Naive thymus-derived CD4-positive, alpha-beta T cell (primary cell): Measurements from ENCODE around the gene ICAM3. TPM values are rescaled to one million over a fixed set of nuclear protein-coding genes. Genes with fewer than 3 reads are reported as not detected.

Experiments
- ATAC-seq: fragments of 150-1000 bp; cut with Tn5 transposase; 2 replicates; pipeline ENCODE4 v1.10.0; 2021; ENCODE audit warnings: mild to moderate bottlenecking, moderate library complexity
- CTCF ChIA-PET: fragments of 350-600 bp; sonication (Branson Sonifier 250); formaldehyde crosslinking; loops from one replicate; lab custom pipeline; 2021; ENCODE audit warnings: antibody characterized with exemption; lab: Charles Lee
- POLR2A ChIA-PET: fragments of 350-600 bp; sonication (Branson Sonifier 250); formaldehyde crosslinking; loops from one replicate; lab custom pipeline; 2021; ENCODE audit warnings: antibody characterized with exemption, inconsistent platforms; lab: Charles Lee
- DNase-seq, 9 donors: peaks; one replicate each; pipeline versions ENCODE4 v3.0.0 to v3.0.0-alpha.2; 2020 to 2022; ENCODE audit warnings: mixed read lengths in 1 of 9
- H3K27ac ChIP-seq: one replicate; pipeline ENCODE4 v1.7.0; 2013; ENCODE audit warnings: mild to moderate bottlenecking, low read depth, low read length, moderate library complexity
- H3K27me3 ChIP-seq, 2 donors: one replicate each; pipeline ENCODE4 v1.7.0; 2013; ENCODE audit warnings: low read length in 2 of 2, mild to moderate bottlenecking in 2 of 2, moderate library complexity in 2 of 2; ENCODE audit not compliant: control insufficient read depth in 2 of 2, insufficient read depth in 2 of 2
- H3K36me3 ChIP-seq, 3 experiments: 1 replicate in 2 of 3; 2 replicates in 1 of 3; pipeline ENCODE4 v1.7.0; 2013; ENCODE audit warnings: low read length in 3 of 3, mild to moderate bottlenecking in 3 of 3, moderate library complexity in 1 of 3; ENCODE audit not compliant: insufficient read depth in 3 of 3, control insufficient read depth in 2 of 3
- H3K4me1 ChIP-seq, 2 donors: one replicate each; pipeline ENCODE4 v1.7.0; 2013; ENCODE audit warnings: low read length in 2 of 2, mild to moderate bottlenecking in 2 of 2, moderate library complexity in 1 of 2; ENCODE audit not compliant: control insufficient read depth in 2 of 2, insufficient read depth in 2 of 2
- H3K4me3 ChIP-seq: 2 replicates; pipeline ENCODE4 v1.7.0; 2013; ENCODE audit warnings: mild to moderate bottlenecking, low read length
- H3K9me3 ChIP-seq, 3 experiments: 1 replicate in 2 of 3; 2 replicates in 1 of 3; pipeline ENCODE4 v1.7.0; 2013; ENCODE audit warnings: low read length in 3 of 3; ENCODE audit not compliant: control insufficient read depth in 2 of 3
- H3K27ac Mint-ChIP-seq, 9 donors: one replicate each; pipeline ENCODE4 v1.8.0; 2020 to 2022; ENCODE audit warnings: mixed read lengths in 9 of 9, mild to moderate bottlenecking in 8 of 9, moderate library complexity in 5 of 9, inconsistent platforms in 2 of 9
- H3K27me3 Mint-ChIP-seq, 5 donors: one replicate each; pipeline ENCODE4 v1.8.0; 2021 to 2022; ENCODE audit warnings: mixed read lengths in 5 of 5, mild to moderate bottlenecking in 1 of 5
- H3K36me3 Mint-ChIP-seq, 5 donors: one replicate each; pipeline ENCODE4 v1.8.0; 2020 to 2022; ENCODE audit warnings: mixed read lengths in 5 of 5, mild to moderate bottlenecking in 3 of 5, inconsistent platforms in 1 of 5
- H3K4me1 Mint-ChIP-seq, 7 donors: one replicate each; pipeline ENCODE4 v1.8.0; 2020 to 2022; ENCODE audit warnings: mixed read lengths in 7 of 7, mild to moderate bottlenecking in 3 of 7, inconsistent platforms in 1 of 7
- H3K4me3 Mint-ChIP-seq, 10 donors: one replicate each; pipeline ENCODE4 v1.8.0; 2020 to 2022; ENCODE audit warnings: mild to moderate bottlenecking in 10 of 10, mixed read lengths in 10 of 10, moderate library complexity in 6 of 10, inconsistent platforms in 2 of 10
- H3K9me3 Mint-ChIP-seq, 11 donors: one replicate each; pipeline ENCODE4 v1.8.0; 2020 to 2022; ENCODE audit warnings: mixed read lengths in 11 of 11, mild to moderate bottlenecking in 4 of 11, inconsistent platforms in 1 of 11, moderate library complexity in 1 of 11
- intact Hi-C, 2 donors: fragments of 100-400 bp; cut with micrococcal nuclease; formaldehyde crosslinking; loops; one replicate each; pipeline ENCODE4 v1.15.1; 2023
- polyA plus RNA-seq, 2 donors: library from polyadenylated mRNA; unstranded; fragments of 300-500 nt; fragmentation: Illumina TruSeq; gene quantifications; one replicate each; pipeline ENCODE4 v1.2.3, GENCODE V29; 2021
- total RNA-seq, 6 experiments: library from RNA in 5 of 6; stranded (reverse) in 5 of 6; gene quantifications; 1 replicate in 5 of 6; 2 replicates in 1 of 6; pipeline ENCODE4 v1.2.3 and lab custom pipeline; 2021 to 2026

ICAM3 gene
- total and polyA plus RNA-seq, 7 experiments from 2014 or later, result 165 to 244 (median 195) TPM

DNA sequence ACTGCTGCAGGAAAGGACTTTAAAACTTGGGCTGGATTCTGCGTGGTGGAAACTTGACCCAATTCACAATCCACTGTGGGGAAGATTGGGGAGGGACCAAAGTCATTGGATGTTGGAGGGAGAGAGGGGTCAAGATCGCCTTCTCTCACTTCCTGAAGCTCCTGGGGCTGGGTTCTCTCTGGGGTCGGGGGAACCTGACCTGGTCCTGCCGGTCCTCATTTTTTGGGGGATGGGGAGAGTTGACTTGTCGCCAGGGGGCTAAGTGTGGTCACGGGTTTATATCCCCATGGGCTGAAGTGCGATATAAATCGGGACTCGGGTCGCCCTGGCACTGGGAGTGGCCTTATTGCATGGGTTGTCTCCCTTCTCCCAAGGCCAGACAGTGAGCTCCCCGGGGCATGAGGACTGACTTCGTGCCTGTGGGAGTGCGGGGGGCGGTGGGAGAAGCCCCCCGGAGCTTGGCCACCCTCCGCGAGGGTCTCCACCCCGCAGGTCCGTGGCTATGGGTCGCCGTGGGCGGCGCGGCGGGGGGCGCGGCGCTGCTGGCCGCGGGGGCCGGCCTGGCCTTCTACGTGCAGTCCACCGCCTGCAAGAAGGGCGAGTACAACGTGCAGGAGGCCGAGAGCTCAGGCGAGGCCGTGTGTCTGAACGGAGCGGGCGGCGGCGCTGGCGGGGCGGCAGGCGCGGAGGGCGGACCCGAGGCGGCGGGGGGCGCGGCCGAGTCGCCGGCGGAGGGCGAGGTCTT, 43.4 kb downstream of the ICAM3 start:
- ChIA-PET POLR2A (interaction anchor here (0.5 to 0.7 kb wide), 2 partner anchors 9 to 62 kb away, joined by 3 read pairs; partner anchors contain the start of gene ICAM4), CTCF (interaction anchor here (0.5 to 1.0 kb wide), 3 partner anchors 25 to 340 kb away, joined by 3 to 4 read pairs (median 3); partner anchors contain the start of gene ICAM1)
- Histone ChIP-seq H3K27me3 (peaks cover 0 to 34% of the 10 kb centered on the region in 2 donors), H3K9me3 (no peaks in the 10 kb centered on the region), H3K4me1 (peaks cover 36 to 39% of the 10 kb centered on the region in 2 donors), H3K4me3 (peak overlapping the region; percentile 77), H3K36me3 (no peaks in the 10 kb centered on the region), H3K27ac (no peak overlapping the region)
- no peak for ATAC-seq
- Mint-ChIP-seq H3K4me3 (peak overlapping the region; percentile 74 to 90 (median 85)), H3K9me3 (peaks cover 0 to 4% (median 0%) of the 10 kb centered on the region in 11 donors), H3K36me3 (peaks cover 0 to 9% (median 0%) of the 10 kb centered on the region in 5 donors), H3K4me1 (peaks cover 19 to 41% (median 29%) of the 10 kb centered on the region in 7 donors), H3K27ac (peak overlapping the region in 5 of 9 donors; percentile 45 to 83 (median 74)), H3K27me3 (peaks cover 26 to 59% (median 31%) of the 10 kb centered on the region in 5 donors)
- intact Hi-C loops, result loop anchor here in 1 of 2 donors (1.0 kb wide), 1 partner anchor 10 kb away; the partner anchor contains the start of gene ICAM4
- no peak for DNase-seq

- H3K4me3 Mint-ChIP-seq, result peak overlapping the region; percentile 74 to 90 (median 85)
Observed at GRCh38 chr19:10295305-10295846, 44.0 kb downstream of the ICAM3 start.

DNA sequence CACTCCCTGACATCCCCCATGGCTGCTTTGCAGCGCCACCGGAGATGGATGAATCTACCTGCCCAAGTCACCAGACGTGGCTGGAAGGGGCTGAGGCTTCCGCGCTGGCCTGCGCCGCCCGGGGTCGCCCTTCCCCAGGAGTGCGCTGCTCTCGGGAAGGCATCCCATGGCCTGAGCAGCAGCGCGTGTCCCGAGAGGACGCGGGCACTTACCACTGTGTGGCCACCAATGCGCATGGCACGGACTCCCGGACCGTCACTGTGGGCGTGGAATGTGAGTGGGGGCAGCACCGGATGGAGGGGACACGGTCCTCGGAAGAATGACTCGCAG, 45.1 kb downstream of the ICAM3 start:
- CTCF ChIA-PET, result no interaction called here
- Mint-ChIP-seq H3K4me1 (peaks cover 31 to 53% (median 40%) of the 10 kb centered on the region in 7 donors), H3K9me3 (peaks cover 0 to 4% (median 0%) of the 10 kb centered on the region in 11 donors)

More at GRCh38 chr19:10295305-10295846, 44.0 kb downstream of the ICAM3 start:
- DNase-seq, result peak; percentile 45 to 72 (median 64)
- Histone ChIP-seq H3K9me3 (no peaks in the 10 kb centered on the region), H3K4me1 (peaks cover 42 to 45% of the 10 kb centered on the region in 2 donors), H3K4me3 (peak overlapping the region; percentile 77), H3K27ac (no peak overlapping the region), H3K27me3 (peaks cover 0 to 39% of the 10 kb centered on the region in 2 donors), H3K36me3 (no peaks in the 10 kb centered on the region)
- Mint-ChIP-seq H3K36me3 (peaks cover 0 to 9% (median 0%) of the 10 kb centered on the region in 5 donors), H3K4me1 (peaks cover 23 to 48% (median 36%) of the 10 kb centered on the region in 7 donors), H3K9me3 (peaks cover 0 to 4% (median 0%) of the 10 kb centered on the region in 11 donors), H3K27ac (peak overlapping the region in 5 of 9 donors; percentile 45 to 83 (median 74)), H3K27me3 (peaks cover 31 to 66% (median 37%) of the 10 kb centered on the region in 5 donors)
- POLR2A ChIA-PET, result interaction anchor here (0.7 kb wide), 1 partner anchor 9 kb away, joined by 3 read pairs; the partner anchor contains the start of gene ICAM4
- ATAC-seq, result peak; percentile 80
- CTCF ChIA-PET, result interaction anchor here (1.0 kb wide), 1 partner anchor 24 kb away, joined by 4 read pairs; the partner anchor contains the start of gene ICAM1
- intact Hi-C loops, result loop anchor here in 1 of 2 donors (1.0 kb wide), 1 partner anchor 9 kb away; the partner anchor contains the start of gene ICAM4

DNA sequence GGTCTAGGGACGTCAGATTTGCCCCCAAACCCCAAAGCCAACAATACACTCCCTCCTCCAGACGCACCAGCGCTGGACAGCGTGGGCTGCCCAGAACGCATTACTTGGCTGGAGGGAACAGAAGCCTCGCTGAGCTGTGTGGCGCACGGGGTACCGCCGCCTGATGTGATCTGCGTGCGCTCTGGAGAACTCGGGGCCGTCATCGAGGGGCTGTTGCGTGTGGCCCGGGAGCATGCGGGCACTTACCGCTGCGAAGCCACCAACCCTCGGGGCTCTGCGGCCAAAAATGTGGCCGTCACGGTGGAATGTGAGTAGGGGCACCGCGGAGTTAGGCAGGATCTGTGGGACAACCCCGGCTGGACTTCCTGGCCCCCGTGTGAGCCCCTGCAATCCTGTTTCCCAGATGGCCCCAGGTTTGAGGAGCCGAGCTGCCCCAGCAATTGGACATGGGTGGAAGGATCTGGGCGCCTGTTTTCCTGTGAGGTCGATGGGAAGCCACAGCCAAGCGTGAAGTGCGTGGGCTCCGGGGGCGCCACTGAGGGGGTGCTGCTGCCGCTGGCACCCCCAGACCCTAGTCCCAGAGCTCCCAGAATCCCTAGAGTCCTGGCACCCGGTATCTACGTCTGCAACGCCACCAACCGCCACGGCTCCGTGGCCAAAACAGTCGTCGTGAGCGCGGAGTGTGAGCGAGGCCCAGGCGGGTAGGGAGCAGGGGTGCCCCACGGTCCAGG, 45.6 kb downstream of the ICAM3 start:
- no peaks in the 10 kb centered on the region for H3K36me3 ChIP-seq
- peaks cover 3 to 44% of the 10 kb centered on the region in 2 donors for H3K27me3 ChIP-seq
- H3K27ac ChIP-seq, result no peak overlapping the region
- intact Hi-C loops, result loop anchor here in 1 of 2 donors (5.0 kb wide), 1 partner anchor 218 kb away; no protein-coding TSS in a partner anchor
- H3K4me3 Mint-ChIP-seq, result peak overlapping the region in 8 of 10 donors; percentile 33 to 87 (median 78)
- no peaks in the 10 kb centered on the region for H3K9me3 ChIP-seq
- H3K27ac Mint-ChIP-seq, result peak overlapping the region in 3 of 9 donors; percentile 45 to 88 (median 87)
- ChIA-PET CTCF (no interaction called here), POLR2A (no interaction called here)
- H3K36me3 Mint-ChIP-seq, result peaks cover 0 to 9% (median 0%) of the 10 kb centered on the region in 5 donors
- ATAC-seq (no peak), DNase-seq (no peak)
- H3K4me3 ChIP-seq, result no peak overlapping the region
- peaks cover 0 to 4% (median 0%) of the 10 kb centered on the region in 11 donors for H3K9me3 Mint-ChIP-seq
- H3K4me1 ChIP-seq, result peaks cover 53 to 56% of the 10 kb centered on the region in 2 donors
- peaks cover 34 to 69% (median 43%) of the 10 kb centered on the region in 5 donors for H3K27me3 Mint-ChIP-seq
- peaks cover 35 to 58% (median 46%) of the 10 kb centered on the region in 7 donors for H3K4me1 Mint-ChIP-seq

More for the DNA sequence above, 45.1 kb downstream of the ICAM3 start:
- H3K36me3 Mint-ChIP-seq, result peaks cover 0 to 9% (median 0%) of the 10 kb centered on the region in 5 donors
- no peak for ATAC-seq
- H3K27me3 Mint-ChIP-seq, result peaks cover 33 to 64% (median 42%) of the 10 kb centered on the region in 5 donors
- peak overlapping the region in 9 of 10 donors; percentile 9 to 87 (median 40) for H3K4me3 Mint-ChIP-seq
- no peaks in the 10 kb centered on the region for H3K9me3 ChIP-seq
- POLR2A ChIA-PET, result no interaction called here
- H3K4me3 ChIP-seq, result no peak overlapping the region
- H3K36me3 ChIP-seq, result no peaks in the 10 kb centered on the region
- intact Hi-C loops, result loop anchor here in 1 of 2 donors (5.0 kb wide), 1 partner anchor 218 kb away; no protein-coding TSS in a partner anchor
- H3K4me1 ChIP-seq, result peaks cover 48 to 52% of the 10 kb centered on the region in 2 donors
- H3K27ac ChIP-seq, result no peak overlapping the region
- DNase-seq, result peak in 1 of 9 donors; percentile 5
- H3K27me3 ChIP-seq, result peaks cover 0 to 39% of the 10 kb centered on the region in 2 donors
- H3K27ac Mint-ChIP-seq, result peak overlapping the region in 1 of 9 donors; percentile 66

GRCh38 chr19:10292789-10293636, 46.4 kb downstream of the ICAM3 start:
- Histone ChIP-seq H3K27ac (no peak overlapping the region), H3K36me3 (no peaks in the 10 kb centered on the region), H3K27me3 (peaks cover 8 to 49% of the 10 kb centered on the region in 2 donors), H3K4me1 (peaks cover 58 to 61% of the 10 kb centered on the region in 2 donors), H3K4me3 (peak overlapping the region; percentile 54), H3K9me3 (no peaks in the 10 kb centered on the region)
- H3K4me3 Mint-ChIP-seq, result peak overlapping the region; percentile 34 to 87 (median 80)
- H3K36me3 Mint-ChIP-seq, result peaks cover 0 to 9% (median 0%) of the 10 kb centered on the region in 5 donors
- peaks cover 0 to 4% (median 0%) of the 10 kb centered on the region in 11 donors for H3K9me3 Mint-ChIP-seq
- ChIA-PET CTCF (interaction anchor here (1.5 kb wide), 2 partner anchors 24 to 96 kb away, joined by 5 read pairs; no protein-coding TSS in a partner anchor), POLR2A (interaction anchor here (5.3 kb wide), 1 partner anchor 22 kb away, joined by 28 read pairs; the partner anchor contains the start of gene ICAM1)
- peaks cover 41 to 64% (median 52%) of the 10 kb centered on the region in 7 donors for H3K4me1 Mint-ChIP-seq
- ATAC-seq (no peak), DNase-seq (peak in 2 of 9 donors; percentile 11 to 29)
- intact Hi-C loops, result loop anchor here in 1 of 2 donors (5.0 kb wide), 1 partner anchor 219 kb away; no protein-coding TSS in a partner anchor
- peak overlapping the region in 4 of 9 donors; percentile 45 to 88 (median 82) for H3K27ac Mint-ChIP-seq
- peaks cover 40 to 75% (median 48%) of the 10 kb centered on the region in 5 donors for H3K27me3 Mint-ChIP-seq
